Testis (tissue), 2 donors: ENCODE measurements around the gene AMBRA1.

Experiments used
- POLR2A ChIP-seq: fragments of 450-650 bp; IDR thresholded peaks from one replicate; pipeline ENCODE4 v1.6.1; 2017; ENCODE audit warnings: antibody characterized with exemption, mild to moderate bottlenecking, moderate library complexity
- TF ChIP-seq, protein P1 (sequence below), 3 experiments: fragments of 450-650 bp in 2 of 3; fragments of 200-600 bp in 1 of 3; sonication (generic) in 1 of 3; IDR thresholded peaks; one replicate each; pipeline ENCODE4 v1.5.1; 2016 to 2019; ENCODE audit warnings: antibody characterized with exemption in 3 of 3, mild to moderate bottlenecking in 2 of 3, moderate library complexity in 1 of 3

DNA sequence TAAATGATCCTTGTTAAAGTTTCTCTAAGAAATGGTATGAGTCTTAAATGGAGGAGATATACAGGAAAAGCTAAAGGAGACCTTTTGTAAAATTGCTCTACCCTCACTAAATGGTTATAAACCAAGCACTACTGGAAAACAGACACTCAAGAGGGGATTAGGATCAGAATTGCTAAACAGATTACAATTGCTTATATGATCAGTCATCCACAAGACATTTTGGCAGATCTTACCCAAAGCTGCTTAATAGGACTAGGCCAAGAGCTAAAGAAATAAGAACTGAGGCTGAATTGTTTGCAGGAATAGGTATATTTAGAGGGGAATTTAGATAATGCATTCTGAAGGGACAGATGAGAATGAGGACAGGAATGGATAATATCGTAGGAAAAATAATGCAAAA is 13.7 kb upstream of the AMBRA1 start:
- TF ChIP-seq, protein P1, sequence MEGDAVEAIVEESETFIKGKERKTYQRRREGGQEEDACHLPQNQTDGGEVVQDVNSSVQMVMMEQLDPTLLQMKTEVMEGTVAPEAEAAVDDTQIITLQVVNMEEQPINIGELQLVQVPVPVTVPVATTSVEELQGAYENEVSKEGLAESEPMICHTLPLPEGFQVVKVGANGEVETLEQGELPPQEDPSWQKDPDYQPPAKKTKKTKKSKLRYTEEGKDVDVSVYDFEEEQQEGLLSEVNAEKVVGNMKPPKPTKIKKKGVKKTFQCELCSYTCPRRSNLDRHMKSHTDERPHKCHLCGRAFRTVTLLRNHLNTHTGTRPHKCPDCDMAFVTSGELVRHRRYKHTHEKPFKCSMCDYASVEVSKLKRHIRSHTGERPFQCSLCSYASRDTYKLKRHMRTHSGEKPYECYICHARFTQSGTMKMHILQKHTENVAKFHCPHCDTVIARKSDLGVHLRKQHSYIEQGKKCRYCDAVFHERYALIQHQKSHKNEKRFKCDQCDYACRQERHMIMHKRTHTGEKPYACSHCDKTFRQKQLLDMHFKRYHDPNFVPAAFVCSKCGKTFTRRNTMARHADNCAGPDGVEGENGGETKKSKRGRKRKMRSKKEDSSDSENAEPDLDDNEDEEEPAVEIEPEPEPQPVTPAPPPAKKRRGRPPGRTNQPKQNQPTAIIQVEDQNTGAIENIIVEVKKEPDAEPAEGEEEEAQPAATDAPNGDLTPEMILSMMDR (IDR thresholded peaks at IDR 0.05), result no peak
- no peak for TF ChIP-seq POLR2A
